Measurements from ENCODE around the gene AIFM2.

Gene AIFM2

GRCh38 chr10:70146489-70147258 lies 14.0 kb upstream of the AIFM2 start, which contains the start of gene TYSND1:
TSS of gene TYSND1 (minus strand) at chr10:70146700. CDS start at chr10:70146586, 114 bp downstream.
- H4K91ac ChIP-seq (ENCODE audit: low read length), result peak within 1 kb of the TSS; percentile 81
- H2AK5ac ChIP-seq (ENCODE audit: low read length, severe bottlenecking), result no peak within 1 kb of the TSS
- peak within 1 kb of the TSS; percentile 87 for H4K8ac ChIP-seq (ENCODE audit: low read length)
- H3K9me3 ChIP-seq (ENCODE audit: control insufficient read depth, low read length), result no peaks in the 10 kb centered on the region
- H3K18ac ChIP-seq (ENCODE audit: low read depth in 1 of 2, low read length in 2 of 2), result peak within 1 kb of the TSS; percentile 57 to 96
- H2AFZ ChIP-seq (ENCODE audit: low read depth, low read length), result peak within 1 kb of the TSS; percentile 90
- DNase-seq, result peak; percentile 99
- peaks cover 29% of the 10 kb centered on the region for H3K79me1 ChIP-seq (replicated peaks; ENCODE audit: low read length, poor library complexity, severe bottlenecking)
- H2BK15ac ChIP-seq (ENCODE audit: low read depth, poor library complexity, severe bottlenecking), result peak within 1 kb of the TSS; percentile 77
- peak within 1 kb of the TSS; percentile 93 for H3K9ac ChIP-seq (ENCODE audit: low read length)
- peaks cover 7% of the 10 kb centered on the region for H3K4me1 ChIP-seq (ENCODE audit: control insufficient read depth, insufficient read depth, low read depth, low read length)
- WGBS, result under 1% methylated on average over 38 of the region's 39 CpGs
- peak within 1 kb of the TSS; percentile 94 for H2BK120ac ChIP-seq (ENCODE audit: low read depth, low read length)
- peak within 1 kb of the TSS; percentile 46 to 83 for H3K4me3 ChIP-seq (ENCODE audit: insufficient read depth in 1 of 2, low read depth in 1 of 2, low read length in 2 of 2)
- peak within 1 kb of the TSS; percentile 80 for H3K27ac ChIP-seq (ENCODE audit: low read length, poor library complexity, severe bottlenecking)
- H3K27me3 ChIP-seq (ENCODE audit: control insufficient read depth in 1 of 2, insufficient read depth in 1 of 2, low read length in 2 of 2), result no peaks in the 10 kb centered on the region
- H2BK5ac ChIP-seq (ENCODE audit: low read depth, low read length, poor library complexity, severe bottlenecking), result peak within 1 kb of the TSS; percentile 63
- H3K23ac ChIP-seq (ENCODE audit: low read length in 2 of 2), result peak within 1 kb of the TSS in 1 of 2 experiments; percentile 98
- H2BK12ac ChIP-seq (ENCODE audit: low read length in 2 of 2), result peak within 1 kb of the TSS in 1 of 2 experiments; percentile 80
- H3K4me2 ChIP-seq (ENCODE audit: low read length, poor library complexity, severe bottlenecking), result peak within 1 kb of the TSS; percentile 94
- peaks cover 55 to 59% of the 10 kb centered on the region in 2 experiments for H3K36me3 ChIP-seq (ENCODE audit: control insufficient read depth in 1 of 2, insufficient read depth in 2 of 2, low read depth in 1 of 2, low read length in 2 of 2)
- H3K14ac ChIP-seq (ENCODE audit: low read length in 2 of 2), result peak within 1 kb of the TSS in 1 of 2 experiments; percentile 99
- peak within 1 kb of the TSS; percentile 42 to 97 for H3K4ac ChIP-seq (ENCODE audit: low read depth in 1 of 2, low read length in 2 of 2)

GRCh38 chr10:70145666-70146488 lies 13.3 kb upstream of the AIFM2 start:
- H3K14ac ChIP-seq (ENCODE audit: low read length in 2 of 2), result peak overlapping the region in 1 of 2 experiments; percentile 99
- peak overlapping the region; percentile 63 for H2BK5ac ChIP-seq (ENCODE audit: low read depth, low read length, poor library complexity, severe bottlenecking)
- peak overlapping the region; percentile 81 for H4K91ac ChIP-seq (ENCODE audit: low read length)
- H3K9ac ChIP-seq (ENCODE audit: low read length), result peak overlapping the region; percentile 93
- peaks cover 32% of the 10 kb centered on the region for H3K79me1 ChIP-seq (replicated peaks; ENCODE audit: low read length, poor library complexity, severe bottlenecking)
- peaks cover 51 to 54% of the 10 kb centered on the region in 2 experiments for H3K36me3 ChIP-seq (ENCODE audit: control insufficient read depth in 1 of 2, insufficient read depth in 2 of 2, low read depth in 1 of 2, low read length in 2 of 2)
- peaks cover 7% of the 10 kb centered on the region for H3K4me1 ChIP-seq (ENCODE audit: control insufficient read depth, insufficient read depth, low read depth, low read length)
- H2BK15ac ChIP-seq (ENCODE audit: low read depth, poor library complexity, severe bottlenecking), result peak overlapping the region; percentile 77
- under 1% methylated on average over 85 of the region's 98 CpGs for WGBS
- peak overlapping the region; percentile 42 to 97 for H3K4ac ChIP-seq (ENCODE audit: low read depth in 1 of 2, low read length in 2 of 2)
- H3K18ac ChIP-seq (ENCODE audit: low read depth in 1 of 2, low read length in 2 of 2), result peak overlapping the region; percentile 57 to 96
- H2AK5ac ChIP-seq (ENCODE audit: low read length, severe bottlenecking), result no peak overlapping the region
- peak overlapping the region in 1 of 2 experiments; percentile 80 for H2BK12ac ChIP-seq (ENCODE audit: low read length in 2 of 2)
- H2AFZ ChIP-seq (ENCODE audit: low read depth, low read length), result peak overlapping the region; percentile 90
- peak overlapping the region; percentile 87 for H4K8ac ChIP-seq (ENCODE audit: low read length)
- peak overlapping the region; percentile 46 to 83 for H3K4me3 ChIP-seq (ENCODE audit: insufficient read depth in 1 of 2, low read depth in 1 of 2, low read length in 2 of 2)
- peak overlapping the region; percentile 94 for H3K4me2 ChIP-seq (ENCODE audit: low read length, poor library complexity, severe bottlenecking)
- peak overlapping the region; percentile 94 for H2BK120ac ChIP-seq (ENCODE audit: low read depth, low read length)
- H3K23ac ChIP-seq (ENCODE audit: low read length in 2 of 2), result peak overlapping the region in 1 of 2 experiments; percentile 98
- no peaks in the 10 kb centered on the region for H3K27me3 ChIP-seq (ENCODE audit: control insufficient read depth in 1 of 2, insufficient read depth in 1 of 2, low read length in 2 of 2)
- peak; percentile 82 for DNase-seq
- peak overlapping the region; percentile 60 for H3K27ac ChIP-seq (ENCODE audit: low read length, poor library complexity, severe bottlenecking)
- H3K9me3 ChIP-seq (ENCODE audit: control insufficient read depth, low read length), result no peaks in the 10 kb centered on the region

DNA sequence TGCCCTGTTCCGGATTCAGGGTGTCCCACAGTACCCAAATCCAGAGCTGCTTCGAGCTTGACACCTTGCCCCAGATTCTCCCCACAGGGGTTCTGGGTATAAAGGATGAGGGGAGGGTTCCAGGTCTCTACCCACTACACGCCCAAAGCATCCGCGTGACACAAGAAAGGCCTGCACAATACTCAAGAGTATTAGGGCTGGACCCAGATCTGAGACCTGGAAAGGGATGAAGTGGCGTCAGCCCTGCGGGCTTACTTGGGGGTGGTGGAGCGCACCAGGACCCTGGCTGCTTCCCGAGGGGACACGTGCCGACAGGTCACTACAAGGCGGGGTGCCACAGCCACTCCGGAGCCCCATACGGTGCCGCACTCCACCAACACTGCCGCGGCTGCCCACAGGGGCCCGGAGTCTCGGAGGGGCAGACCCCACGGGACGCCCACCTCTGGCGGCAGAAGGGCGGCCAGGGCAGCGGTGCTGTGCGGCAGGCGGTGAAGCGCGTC lies 12.6 kb upstream of the AIFM2 start:
- no peak overlapping the region for H2BK5ac ChIP-seq (ENCODE audit: low read depth, low read length, poor library complexity, severe bottlenecking)
- H4K8ac ChIP-seq (ENCODE audit: low read length), result peak overlapping the region; percentile 87
- peak; percentile 13 for DNase-seq
- peak overlapping the region; percentile 93 for H3K9ac ChIP-seq (ENCODE audit: low read length)
- H2BK120ac ChIP-seq (ENCODE audit: low read depth, low read length), result peak overlapping the region; percentile 42
- H3K4me2 ChIP-seq (ENCODE audit: low read length, poor library complexity, severe bottlenecking), result peak overlapping the region; percentile 94
- 22% methylated on average over 25 of the region's 28 CpGs for WGBS
- peak overlapping the region; percentile 90 for H2AFZ ChIP-seq (ENCODE audit: low read depth, low read length)
- peak overlapping the region; percentile 42 to 79 for H3K4ac ChIP-seq (ENCODE audit: low read depth in 1 of 2, low read length in 2 of 2)
- peak overlapping the region; percentile 46 to 83 for H3K4me3 ChIP-seq (ENCODE audit: insufficient read depth in 1 of 2, low read depth in 1 of 2, low read length in 2 of 2)
- peak overlapping the region in 1 of 2 experiments; percentile 64 for H2BK12ac ChIP-seq (ENCODE audit: low read length in 2 of 2)
- no peaks in the 10 kb centered on the region for H3K9me3 ChIP-seq (ENCODE audit: control insufficient read depth, low read length)
- no peak overlapping the region for H3K27ac ChIP-seq (ENCODE audit: low read length, poor library complexity, severe bottlenecking)
- peaks cover 50 to 54% of the 10 kb centered on the region in 2 experiments for H3K36me3 ChIP-seq (ENCODE audit: control insufficient read depth in 1 of 2, insufficient read depth in 2 of 2, low read depth in 1 of 2, low read length in 2 of 2)
- peak overlapping the region; percentile 76 for H4K91ac ChIP-seq (ENCODE audit: low read length)
- peak overlapping the region in 1 of 2 experiments; percentile 96 for H3K14ac ChIP-seq (ENCODE audit: low read length in 2 of 2)
- H3K23ac ChIP-seq (ENCODE audit: low read length in 2 of 2), result peak overlapping the region in 1 of 2 experiments; percentile 80
- no peaks in the 10 kb centered on the region for H3K27me3 ChIP-seq (ENCODE audit: control insufficient read depth in 1 of 2, insufficient read depth in 1 of 2, low read length in 2 of 2)
- peaks cover 7% of the 10 kb centered on the region for H3K4me1 ChIP-seq (ENCODE audit: control insufficient read depth, insufficient read depth, low read depth, low read length)
- H3K79me1 ChIP-seq (replicated peaks; ENCODE audit: low read length, poor library complexity, severe bottlenecking), result peaks cover 33% of the 10 kb centered on the region
- H3K18ac ChIP-seq (ENCODE audit: low read depth in 1 of 2, low read length in 2 of 2), result peak overlapping the region; percentile 57 to 96
- H2AK5ac ChIP-seq (ENCODE audit: low read length, severe bottlenecking), result peak overlapping the region; percentile 36
- H2BK15ac ChIP-seq (ENCODE audit: low read depth, poor library complexity, severe bottlenecking), result peak overlapping the region; percentile 52

All from mesenchymal stem cell (in vitro differentiated cells and primary cell).